ENCODE measurements around the gene CTSH.

Gene CTSH

GRCh38 chr15:78921940-78922339 is 22.9 kb downstream of the CTSH start:
- TF ChIP-seq CTCF (IDR thresholded peaks at IDR 0.05; ENCODE audit: low read depth, low read length) = no peak
- H3K4me3 ChIP-seq (ENCODE audit: low read depth, low read length) = no peak overlapping the region
- no peak overlapping the region for H3K27ac ChIP-seq
- H3K36me3 ChIP-seq = peaks cover 45% of the 10 kb centered on the region
- no peaks in the 10 kb centered on the region for H3K27me3 ChIP-seq (ENCODE audit: insufficient read depth, low read depth, severe bottlenecking)
- no peaks in the 10 kb centered on the region for H3K9me3 ChIP-seq (ENCODE audit: severe bottlenecking)
- DNase-seq = no peak

GRCh38 chr15:78921517-78921916 is 23.3 kb downstream of the CTSH start:
- Histone ChIP-seq H3K9me3 (ENCODE audit: severe bottlenecking) (no peaks in the 10 kb centered on the region), H3K36me3 (peaks cover 45% of the 10 kb centered on the region), H3K27ac (no peak overlapping the region), H3K27me3 (ENCODE audit: insufficient read depth, low read depth, severe bottlenecking) (no peaks in the 10 kb centered on the region), H3K4me3 (ENCODE audit: low read depth, low read length) (no peak overlapping the region)
- no peak for DNase-seq
- no peak for TF ChIP-seq CTCF (IDR thresholded peaks at IDR 0.05; ENCODE audit: low read depth, low read length)

- Histone ChIP-seq H3K9me3 (ENCODE audit: severe bottlenecking) (no peaks in the 10 kb centered on the region), H3K4me3 (ENCODE audit: low read depth, low read length) (no peak overlapping the region), H3K27me3 (ENCODE audit: insufficient read depth, low read depth, severe bottlenecking) (no peaks in the 10 kb centered on the region), H3K27ac (no peak overlapping the region), H3K36me3 (peaks cover 44% of the 10 kb centered on the region)
- no peak for TF ChIP-seq CTCF (IDR thresholded peaks at IDR 0.05; ENCODE audit: low read depth, low read length)
- no peak for DNase-seq
These were observed 27.0 kb downstream of the CTSH start for GRCh38 chr15:78917888-78918287.

GRCh38 chr15:78916088-78916487 is 28.8 kb downstream of the CTSH start:
- no peak for DNase-seq
- no peak overlapping the region for H3K27ac ChIP-seq
- TF ChIP-seq CTCF (IDR thresholded peaks at IDR 0.05; ENCODE audit: low read depth, low read length) = no peak
- H3K9me3 ChIP-seq (ENCODE audit: severe bottlenecking) = no peaks in the 10 kb centered on the region
- H3K27me3 ChIP-seq (ENCODE audit: insufficient read depth, low read depth, severe bottlenecking) = no peaks in the 10 kb centered on the region
- no peak overlapping the region for H3K4me3 ChIP-seq (ENCODE audit: low read depth, low read length)
- peaks cover 32% of the 10 kb centered on the region for H3K36me3 ChIP-seq

GRCh38 chr15:78915341-78916087 is 29.3 kb downstream of the CTSH start:
- TF ChIP-seq CTCF (IDR thresholded peaks at IDR 0.05; ENCODE audit: low read depth, low read length) = no peak
- H3K36me3 ChIP-seq = peaks cover 32% of the 10 kb centered on the region
- H3K27ac ChIP-seq = no peak overlapping the region
- H3K27me3 ChIP-seq (ENCODE audit: insufficient read depth, low read depth, severe bottlenecking) = no peaks in the 10 kb centered on the region
- no peak for DNase-seq
- H3K9me3 ChIP-seq (ENCODE audit: severe bottlenecking) = no peaks in the 10 kb centered on the region
- H3K4me3 ChIP-seq (ENCODE audit: low read depth, low read length) = no peak overlapping the region

All from WERI-Rb-1 (cell line).